H1 (cell line): Measurements from ENCODE around the gene FAM193A. TPM values are rescaled to one million over a fixed set of nuclear protein-coding genes. Genes with fewer than 3 reads are reported as not detected.

Experiments
- CTCF ChIA-PET: fragments of 300-600 bp; sonication (Branson Sonifier 250); formaldehyde crosslinking; loops from one replicate; lab custom pipeline; 2021; ENCODE audit not compliant: partially characterized antibody; lab: Charles Lee
- POLR2A ChIA-PET: fragments of 300-600 bp; sonication (Branson Sonifier 250); formaldehyde crosslinking; loops from one replicate; lab custom pipeline; 2021; ENCODE audit warnings: inconsistent platforms; ENCODE audit not compliant: partially characterized antibody; lab: Charles Lee
- DNase-seq, 2 experiments: peaks; one replicate each; pipeline versions ENCODE4 v3.0.0 to v3.0.0-alpha.2; 2010 to 2022; ENCODE audit warnings: low spot score in 2 of 2, low read depth in 1 of 2, mixed read lengths in 1 of 2
- FAIRE-seq: peaks from 2 replicates; lab custom pipeline; 2011; peaks lifted over from hg19 to GRCh38; lab: Jason Lieb, UNC
- H2AFZ ChIP-seq: 2 replicates; pipeline ENCODE4 v1.8.1; 2012; ENCODE audit warnings: low read length, inconsistent platforms
- H2AK5ac ChIP-seq: 2 replicates; pipeline ENCODE4 v1.6.1; 2013; ENCODE audit warnings: low read depth, low read length
- H2BK120ac ChIP-seq: replicated peaks from 2 replicates; pipeline ENCODE3; 2013; ENCODE audit warnings: low read depth, low read length, inconsistent platforms
- H2BK12ac ChIP-seq: 2 replicates; pipeline ENCODE4 v1.6.1; 2013; ENCODE audit warnings: low read depth, low read length
- H2BK15ac ChIP-seq: 2 replicates; pipeline ENCODE4 v1.6.1; 2013; ENCODE audit warnings: low read length
- H2BK20ac ChIP-seq: 2 replicates; pipeline ENCODE4 v1.6.1; 2013; ENCODE audit warnings: low read length
- H2BK5ac ChIP-seq: 2 replicates; pipeline ENCODE4 v1.6.1; 2013; ENCODE audit warnings: low read depth, low read length
- H3K14ac ChIP-seq: 2 replicates; pipeline ENCODE4 v1.6.1; 2013; ENCODE audit warnings: inconsistent platforms; ENCODE audit not compliant: insufficient read length
- H3K18ac ChIP-seq: 2 replicates; pipeline ENCODE4 v1.6.1; 2013; ENCODE audit warnings: low read length; ENCODE audit errors: extremely low read depth
- H3K23ac ChIP-seq: 2 replicates; pipeline ENCODE4 v1.6.1; 2013; ENCODE audit warnings: inconsistent platforms; ENCODE audit not compliant: insufficient read length
- H3K23me2 ChIP-seq: 2 replicates; pipeline ENCODE4 v1.6.1; 2013; ENCODE audit warnings: low read depth, low read length
- H3K27ac ChIP-seq: 2 replicates; pipeline ENCODE4 v1.6.1; 2011; ENCODE audit warnings: low read depth, low read length, inconsistent platforms
- H3K27me3 ChIP-seq, 4 experiments: replicated peaks in 1 of 4; 1 replicate in 1 of 4; 2 replicates in 3 of 4; pipeline versions ENCODE4 v1.6.1 to v1.8.1; 2011 to 2013; ENCODE audit warnings: low read length in 3 of 4, mild to moderate bottlenecking in 3 of 4, inconsistent platforms in 2 of 4, mixed read lengths in 2 of 4, moderate library complexity in 1 of 4; ENCODE audit not compliant: control insufficient read depth in 3 of 4, insufficient read depth in 3 of 4; ENCODE audit errors: extremely low read depth in 1 of 4
- H3K36me3 ChIP-seq, 4 experiments: 2 replicates each; pipeline versions ENCODE4 v1.6.1 to v1.8.1; 2011 to 2013; ENCODE audit warnings: mild to moderate bottlenecking in 4 of 4, low read length in 3 of 4, moderate library complexity in 2 of 4, control low read depth in 1 of 4, inconsistent platforms in 1 of 4; ENCODE audit not compliant: insufficient read depth in 4 of 4, control insufficient read depth in 2 of 4
- H3K4ac ChIP-seq: replicated peaks from 2 replicates; pipeline ENCODE3; 2013; ENCODE audit warnings: low read length, low read depth, mixed read lengths, inconsistent platforms; ENCODE audit not compliant: insufficient read length
- H3K4me1 ChIP-seq, 4 experiments: replicated peaks in 1 of 4; 1 replicate in 1 of 4; 2 replicates in 3 of 4; pipeline versions ENCODE4 v1.6.1 to v1.8.1; 2011 to 2013; ENCODE audit warnings: low read length in 3 of 4, inconsistent platforms in 2 of 4, mixed read lengths in 1 of 4; ENCODE audit not compliant: insufficient read depth in 4 of 4, control insufficient read depth in 3 of 4
- H3K4me2 ChIP-seq, 2 experiments: 2 replicates each; pipeline versions ENCODE4 v1.6.1 to v1.8.1; 2011 to 2013; ENCODE audit warnings: low read depth in 2 of 2, low read length in 2 of 2, control low read depth in 1 of 2, inconsistent platforms in 1 of 2, mild to moderate bottlenecking in 1 of 2; ENCODE audit not compliant: insufficient read depth in 1 of 2
- H3K4me3 ChIP-seq, 4 experiments: fragments of 200-600, 300-600 bp in 1 of 4; sonication (generic), shearing (Covaris generic), sonication (Bioruptor Twin) in 1 of 4; 2 replicates each; pipeline versions ENCODE4 v1.5.1 to v1.8.1; 2011 to 2016; ENCODE audit warnings: low read length in 4 of 4, low read depth in 3 of 4, control low read depth in 2 of 4, inconsistent platforms in 2 of 4, mild to moderate bottlenecking in 2 of 4, mixed read lengths in 1 of 4, moderate library complexity in 1 of 4; ENCODE audit not compliant: insufficient read depth in 2 of 4; ENCODE audit errors: extremely low read depth in 1 of 4
- H3K56ac ChIP-seq: replicated peaks from 2 replicates; pipeline ENCODE3; 2013; ENCODE audit warnings: low read depth, mild to moderate bottlenecking, mixed read lengths, low read length, inconsistent platforms; ENCODE audit not compliant: insufficient read length
- H3K79me1 ChIP-seq: 2 replicates; pipeline ENCODE4 v1.6.1; 2013; ENCODE audit warnings: low read depth, low read length, control low read depth
- H3K79me2 ChIP-seq, 2 experiments: 2 replicates each; pipeline versions ENCODE4 v1.6.1 to v1.8.1; 2012 to 2013; ENCODE audit warnings: low read length in 2 of 2, mild to moderate bottlenecking in 2 of 2, inconsistent platforms in 1 of 2; ENCODE audit not compliant: insufficient read depth in 2 of 2, control insufficient read depth in 1 of 2
- H3K9ac ChIP-seq, 4 experiments: replicated peaks in 1 of 4; 1 replicate in 1 of 4; 2 replicates in 3 of 4; pipeline versions ENCODE4 v1.6.1 to v1.8.1; 2011 to 2013; ENCODE audit warnings: low read depth in 3 of 4, low read length in 3 of 4, control low read depth in 2 of 4, mild to moderate bottlenecking in 2 of 4, moderate library complexity in 2 of 4, inconsistent platforms in 1 of 4; ENCODE audit errors: extremely low read depth in 1 of 4
- H3K9me3 ChIP-seq, 2 experiments: 2 replicates each; pipeline versions ENCODE4 v1.6.1 to v1.8.1; 2012 to 2013; ENCODE audit warnings: mild to moderate bottlenecking in 2 of 2, moderate library complexity in 2 of 2, control low read depth in 1 of 2, inconsistent platforms in 1 of 2, low read depth in 1 of 2, low read length in 1 of 2, mixed read lengths in 1 of 2; ENCODE audit not compliant: insufficient read depth in 2 of 2
- H4K20me1 ChIP-seq, 2 experiments: replicated peaks in 1 of 2; 2 replicates each; pipeline versions ENCODE3 to v1.8.1; 2011 to 2013; ENCODE audit warnings: inconsistent platforms in 2 of 2, low read length in 2 of 2, mild to moderate bottlenecking in 1 of 2; ENCODE audit not compliant: insufficient read depth in 2 of 2, control insufficient read depth in 1 of 2
- H4K5ac ChIP-seq: 2 replicates; pipeline ENCODE4 v1.6.1; 2013; ENCODE audit warnings: low read length, low read depth, mixed read lengths, inconsistent platforms; ENCODE audit not compliant: insufficient read length
- H4K8ac ChIP-seq: 2 replicates; pipeline ENCODE4 v1.8.0; 2013; ENCODE audit warnings: mild to moderate bottlenecking, moderate library complexity, low read length, inconsistent platforms; ENCODE audit not compliant: insufficient read depth; ENCODE audit errors: extremely low read depth
- H4K91ac ChIP-seq: replicated peaks from 2 replicates; pipeline ENCODE3; 2013; ENCODE audit warnings: low read length, mixed read lengths, inconsistent platforms; ENCODE audit not compliant: insufficient read length
- ATF3 ChIP-seq: IDR thresholded peaks from 2 replicates; pipeline ENCODE4 v1.6.1; 2011; ENCODE audit warnings: low read depth, mild to moderate bottlenecking, low read length; ENCODE audit not compliant: insufficient read depth
- GTF2F1 ChIP-seq: IDR thresholded peaks from 2 replicates; pipeline ENCODE4 v1.6.1; 2012; ENCODE audit warnings: low read depth, low read length, improper control_type of control experiment, borderline replicate concordance
- KDM5A ChIP-seq: fragments of 200-600 bp; IDR thresholded peaks from 2 replicates; pipeline ENCODE4 v1.7.1; 2012; ENCODE audit warnings: mild to moderate bottlenecking, low read length, inconsistent platforms, mixed read lengths
- RBBP5 ChIP-seq: IDR thresholded peaks from 2 replicates; pipeline ENCODE4 v1.7.1; 2012; ENCODE audit warnings: low read depth, mild to moderate bottlenecking, inconsistent platforms, low read length, moderate library complexity, borderline replicate concordance
- WGBS, 2 experiments: shearing (Covaris generic) in 1 of 2; methylation state at CpG; one replicate each; pipeline versions ENCODE4 v1.1.6 to v1.1.7; 2013 to 2015; ENCODE audit warnings: low lambda C conversion rate in 2 of 2, mixed read lengths in 2 of 2, inconsistent platforms in 1 of 2, low coverage in 1 of 2, missing lambda C conversion rate in 1 of 2; ENCODE audit not compliant: insufficient replicate concordance in 2 of 2, insufficient coverage in 1 of 2, insufficient read length in 1 of 2; ENCODE audit errors: extremely low coverage in 1 of 2, missing lambda C conversion rate in 1 of 2; 5-methylcytosine and 5-hydroxymethylcytosine counted together
- polyA plus RNA-seq, 7 experiments: library from polyadenylated mRNA; depleted of rRNA in 3 of 7; stranded (reverse) in 5 of 7; unstranded in 2 of 7; fragments of >200 nt in 5 of 7; fragments of 200-250 nt in 2 of 7; gene quantifications; 1 replicate in 5 of 7; 2 replicates in 1 of 7; 4 replicates in 1 of 7; pipeline versions ENCODE4 v1.2.1 to v1.2.3, GENCODE V29; 2011 to 2013; ENCODE audit warnings: missing spikeins in 2 of 7, mixed read lengths in 2 of 7
- total RNA-seq: library from RNA; stranded (reverse); fragmentation: NEBNext Ultra II Directional; extraction: Animal tissue kit (Norgen Biotek cat#: 25700); gene quantifications from 2 replicates; pipeline ENCODE4 v1.2.1, GENCODE V29; 2021

Gene FAM193A
- total and polyA plus RNA-seq, 2 of the 8 experiments (the other 6 are each of a cell fraction or from before 2014, with no cell fraction given) = 8.7 to 26.2 TPM

- peaks cover 13 to 46% (median 31%) of the 10 kb centered on the region in 4 experiments; a peak in 7 of 8 replicates for H3K36me3 ChIP-seq
- no peak overlapping the region for H2BK120ac ChIP-seq
- H3K4me1 ChIP-seq = no peaks in the 10 kb centered on the region
- H3K27ac ChIP-seq = no peak overlapping the region
- peaks cover 0 to 3% of the 10 kb centered on the region in 2 experiments; a peak in 1 of 4 replicates for H3K9me3 ChIP-seq
- H3K23me2 ChIP-seq = no peaks in the 10 kb centered on the region
- H2BK15ac ChIP-seq = no peak overlapping the region
- peaks cover 2 to 5% of the 10 kb centered on the region in 2 experiments for H4K20me1 ChIP-seq
- no peak overlapping the region for H2BK12ac ChIP-seq
- H4K5ac ChIP-seq = no peak overlapping the region
- H2BK20ac ChIP-seq = no peak overlapping the region
- H3K9ac ChIP-seq = no peak overlapping the region; a peak in 1 of 7 replicates
- H2AFZ ChIP-seq = no peak overlapping the region
- no peak overlapping the region for H4K91ac ChIP-seq
- no peak overlapping the region for H3K4me2 ChIP-seq
- no peaks in the 10 kb centered on the region for H3K79me2 ChIP-seq
- POLR2A ChIA-PET = interaction anchor here (0.6 kb wide), 1 partner anchor 470 kb away, joined by 3 read pairs; no protein-coding TSS in a partner anchor
- no peak overlapping the region for H2BK5ac ChIP-seq
- DNase-seq (no peak), FAIRE-seq (no peak)
- H4K8ac ChIP-seq = no peak overlapping the region
- no peaks in the 10 kb centered on the region for H3K27me3 ChIP-seq
- H3K56ac ChIP-seq = no peak overlapping the region
- H3K18ac ChIP-seq = no peak overlapping the region
- no peak overlapping the region for H2AK5ac ChIP-seq
- H3K23ac ChIP-seq = no peak overlapping the region
- no peak overlapping the region for H3K4ac ChIP-seq
- no peak overlapping the region for H3K4me3 ChIP-seq
- no peaks in the 10 kb centered on the region; the same call in none of the 2 replicates for H3K79me1 ChIP-seq
- TF ChIP-seq RBBP5 (no peak), GTF2F1 (no peak), KDM5A (no peak), ATF3 (no peak)
- no peak overlapping the region for H3K14ac ChIP-seq
- 95% methylated on average over 9 of the region's 10 CpGs; no CpG with 5 or more reads in 1 of the 2 experiments for WGBS, 2 experiments
- CTCF ChIA-PET = interaction anchor here (1.2 kb wide), 1 partner anchor 106 kb away, joined by 3 read pairs; no protein-coding TSS in a partner anchor
These were observed 111.1 kb downstream of the FAM193A start for GRCh38 chr4:2647403-2648158.
